NCI-H128 (cell line): ENCODE results near the gene HSPG2.

Experiments used
- DNase-seq: peaks from one replicate; lab custom pipeline; 2025; ENCODE audit not compliant: unreplicated experiment; lab: John Stamatoyannopoulos, UW

Gene HSPG2

GRCh38 chr1:21884456-21885235 is 52.5 kb downstream of the HSPG2 start:
- DNase-seq: no peak

- DNase-seq: no peak
Measured at GRCh38 chr1:21882721-21883415, 54.2 kb downstream of the HSPG2 start.

- DNase-seq: no peak
Measured at GRCh38 chr1:21881250-21881649, 55.9 kb downstream of the HSPG2 start.

GRCh38 chr1:21880619-21880970 is 56.5 kb downstream of the HSPG2 start:
- DNase-seq: no peak

GRCh38 chr1:21879928-21880618 is 57.0 kb downstream of the HSPG2 start:
- no peak for DNase-seq

- no peak for DNase-seq
Measured at GRCh38 chr1:21878840-21879478, 58.2 kb downstream of the HSPG2 start.

- DNase-seq: no peak
Measured at GRCh38 chr1:21878009-21878773, 58.9 kb downstream of the HSPG2 start.

GRCh38 chr1:21876267-21876666 is 60.8 kb downstream of the HSPG2 start:
- DNase-seq: no peak

GRCh38 chr1:21875621-21876063 is 61.5 kb downstream of the HSPG2 start:
- no peak for DNase-seq

GRCh38 chr1:21874778-21875547 is 62.1 kb downstream of the HSPG2 start:
- peak; percentile 7 for DNase-seq

- no peak for DNase-seq
Measured at GRCh38 chr1:21874328-21874727, 62.8 kb downstream of the HSPG2 start.

GRCh38 chr1:21873761-21874160 is 63.3 kb downstream of the HSPG2 start:
- no peak for DNase-seq

GRCh38 chr1:21873174-21873573 is 63.9 kb downstream of the HSPG2 start:
- no peak for DNase-seq

GRCh38 chr1:21872445-21873079 is 64.5 kb downstream of the HSPG2 start:
- DNase-seq: no peak

GRCh38 chr1:21871943-21872342 is 65.2 kb downstream of the HSPG2 start:
- DNase-seq: no peak

GRCh38 chr1:21870611-21871010 is 66.5 kb downstream of the HSPG2 start:
- DNase-seq: no peak

GRCh38 chr1:21869620-21870121 is 67.4 kb downstream of the HSPG2 start:
- DNase-seq: peak; percentile 31

GRCh38 chr1:21868941-21869454 is 68.1 kb downstream of the HSPG2 start:
- no peak for DNase-seq

- no peak for DNase-seq
Measured at GRCh38 chr1:21868482-21868881, 68.6 kb downstream of the HSPG2 start.
